Transverse colon (tissue), 4 donors: Measurements from ENCODE around the gene GLI2.

ENCODE experiments used
- EP300 ChIP-seq: sonication (generic); formaldehyde crosslinking; IDR thresholded peaks from one replicate; pipeline ENCODE4 v1.6.1; 2017; ENCODE audit warnings: antibody characterized with exemption, low read depth
- POLR2A ChIP-seq: fragments of 450-650 bp; IDR thresholded peaks from one replicate; pipeline ENCODE4 v1.6.1; 2016; ENCODE audit warnings: antibody characterized with exemption, mild to moderate bottlenecking, moderate library complexity
- POLR2AphosphoS5 ChIP-seq, 3 donors: sonication (generic); formaldehyde crosslinking; IDR thresholded peaks; one replicate each; pipeline ENCODE4 v1.6.1; 2016; ENCODE audit warnings: antibody characterized with exemption in 3 of 3
- TF ChIP-seq, protein P1 (sequence below), 5 experiments: fragments of 200-600 bp in 3 of 5; fragments of 450-650 bp in 2 of 5; sonication (generic) in 3 of 5; IDR thresholded peaks; 1 replicate in 2 of 5; 2 replicates in 3 of 5; pipeline ENCODE4 v1.5.1; 2016 to 2017; ENCODE audit warnings: antibody characterized with exemption in 5 of 5, inconsistent platforms in 3 of 5, mild to moderate bottlenecking in 2 of 5, moderate library complexity in 1 of 5

DNA sequence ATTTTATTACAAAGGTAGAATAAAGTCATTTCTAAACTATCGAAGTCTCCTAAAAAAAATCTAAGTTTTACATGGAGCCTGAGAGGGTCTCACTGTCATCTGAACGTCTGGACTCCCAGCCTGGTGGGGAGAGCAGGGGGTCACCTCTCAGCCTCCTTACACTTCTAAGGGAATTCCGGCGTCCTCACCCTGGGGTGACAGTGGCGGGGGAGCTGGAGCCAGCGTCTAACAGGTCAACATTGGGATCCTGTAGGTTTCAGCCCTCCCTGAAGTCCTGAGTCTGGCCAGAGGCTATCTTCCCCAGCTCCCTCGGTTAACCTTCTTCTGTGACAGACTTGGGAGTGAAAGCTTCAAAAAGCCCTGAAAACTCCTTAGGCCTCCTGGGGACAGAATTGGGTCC, 34.6 kb upstream of the GLI2 start:
- TF ChIP-seq POLR2A (no peak), EP300 (no peak), POLR2AphosphoS5 (IDR thresholded peaks at IDR 0.05) (no peak)
- TF ChIP-seq, protein P1, sequence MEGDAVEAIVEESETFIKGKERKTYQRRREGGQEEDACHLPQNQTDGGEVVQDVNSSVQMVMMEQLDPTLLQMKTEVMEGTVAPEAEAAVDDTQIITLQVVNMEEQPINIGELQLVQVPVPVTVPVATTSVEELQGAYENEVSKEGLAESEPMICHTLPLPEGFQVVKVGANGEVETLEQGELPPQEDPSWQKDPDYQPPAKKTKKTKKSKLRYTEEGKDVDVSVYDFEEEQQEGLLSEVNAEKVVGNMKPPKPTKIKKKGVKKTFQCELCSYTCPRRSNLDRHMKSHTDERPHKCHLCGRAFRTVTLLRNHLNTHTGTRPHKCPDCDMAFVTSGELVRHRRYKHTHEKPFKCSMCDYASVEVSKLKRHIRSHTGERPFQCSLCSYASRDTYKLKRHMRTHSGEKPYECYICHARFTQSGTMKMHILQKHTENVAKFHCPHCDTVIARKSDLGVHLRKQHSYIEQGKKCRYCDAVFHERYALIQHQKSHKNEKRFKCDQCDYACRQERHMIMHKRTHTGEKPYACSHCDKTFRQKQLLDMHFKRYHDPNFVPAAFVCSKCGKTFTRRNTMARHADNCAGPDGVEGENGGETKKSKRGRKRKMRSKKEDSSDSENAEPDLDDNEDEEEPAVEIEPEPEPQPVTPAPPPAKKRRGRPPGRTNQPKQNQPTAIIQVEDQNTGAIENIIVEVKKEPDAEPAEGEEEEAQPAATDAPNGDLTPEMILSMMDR (IDR thresholded peaks at IDR 0.05), result no peak
